Gastroesophageal sphincter (tissue), 3 donors: ENCODE results near the gene KRT85.

Experiments used
- EP300 ChIP-seq: sonication (generic); formaldehyde crosslinking; IDR thresholded peaks from one replicate; pipeline ENCODE4 v1.6.1; 2017; ENCODE audit warnings: antibody characterized with exemption, mild to moderate bottlenecking
- POLR2AphosphoS5 ChIP-seq: sonication (generic); formaldehyde crosslinking; IDR thresholded peaks from one replicate; pipeline ENCODE4 v1.6.1; 2017; ENCODE audit warnings: antibody characterized with exemption
- TF ChIP-seq, protein P1 (sequence below), 4 experiments: fragments of 200-600 bp in 2 of 4; fragments of 450-650 bp in 2 of 4; sonication (generic) in 1 of 4; IDR thresholded peaks; one replicate each; pipeline ENCODE4 v1.5.1; 2017 to 2019; ENCODE audit warnings: antibody characterized with exemption in 4 of 4, mild to moderate bottlenecking in 2 of 4, moderate library complexity in 2 of 4

DNA sequence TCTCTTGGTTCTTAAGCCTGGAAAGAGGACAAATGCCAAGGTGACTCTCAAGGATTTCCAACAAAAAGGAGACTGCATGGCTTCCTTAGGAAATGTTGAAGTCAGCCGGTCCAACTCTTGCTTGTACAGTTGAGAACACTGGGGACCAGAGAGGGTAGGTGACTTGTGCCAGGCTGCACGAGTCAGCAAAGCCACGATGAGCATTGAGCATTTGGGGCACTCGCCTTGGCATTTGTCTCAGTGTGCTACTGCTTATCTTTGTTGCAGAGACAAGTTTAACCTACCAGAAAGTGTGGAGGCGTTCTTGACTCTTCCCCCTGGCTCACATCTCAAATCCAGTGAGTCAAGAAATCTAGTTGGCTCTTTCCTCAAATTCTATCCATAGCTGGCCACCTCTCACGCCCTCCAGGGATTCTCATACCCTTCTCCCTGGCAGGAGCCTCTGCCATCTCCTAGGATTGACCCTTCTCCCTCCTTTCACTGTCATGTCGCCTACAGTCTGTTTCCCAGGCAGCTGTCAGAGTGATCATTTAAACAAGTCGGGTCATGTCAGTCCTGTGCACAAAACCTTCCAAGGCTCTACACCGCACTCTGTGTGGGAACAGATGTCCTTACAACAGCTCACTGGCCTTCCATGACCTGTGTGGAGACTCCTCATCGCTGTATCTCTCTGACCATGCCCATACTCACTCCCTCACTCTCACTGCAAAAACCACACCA lies 28.9 kb downstream of the KRT85 start:
- TF ChIP-seq, protein P1, sequence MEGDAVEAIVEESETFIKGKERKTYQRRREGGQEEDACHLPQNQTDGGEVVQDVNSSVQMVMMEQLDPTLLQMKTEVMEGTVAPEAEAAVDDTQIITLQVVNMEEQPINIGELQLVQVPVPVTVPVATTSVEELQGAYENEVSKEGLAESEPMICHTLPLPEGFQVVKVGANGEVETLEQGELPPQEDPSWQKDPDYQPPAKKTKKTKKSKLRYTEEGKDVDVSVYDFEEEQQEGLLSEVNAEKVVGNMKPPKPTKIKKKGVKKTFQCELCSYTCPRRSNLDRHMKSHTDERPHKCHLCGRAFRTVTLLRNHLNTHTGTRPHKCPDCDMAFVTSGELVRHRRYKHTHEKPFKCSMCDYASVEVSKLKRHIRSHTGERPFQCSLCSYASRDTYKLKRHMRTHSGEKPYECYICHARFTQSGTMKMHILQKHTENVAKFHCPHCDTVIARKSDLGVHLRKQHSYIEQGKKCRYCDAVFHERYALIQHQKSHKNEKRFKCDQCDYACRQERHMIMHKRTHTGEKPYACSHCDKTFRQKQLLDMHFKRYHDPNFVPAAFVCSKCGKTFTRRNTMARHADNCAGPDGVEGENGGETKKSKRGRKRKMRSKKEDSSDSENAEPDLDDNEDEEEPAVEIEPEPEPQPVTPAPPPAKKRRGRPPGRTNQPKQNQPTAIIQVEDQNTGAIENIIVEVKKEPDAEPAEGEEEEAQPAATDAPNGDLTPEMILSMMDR (IDR thresholded peaks at IDR 0.05): no peak
- no peak for TF ChIP-seq POLR2AphosphoS5
- TF ChIP-seq EP300: no peak
